Measurements from ENCODE around the gene FOXN1.

FOXN1 gene

GRCh38 chr17:28478712-28479615 is 27.2 kb upstream of the FOXN1 start:
- DNase-seq, result no peak

GRCh38 chr17:28480278-28480677 is 25.9 kb upstream of the FOXN1 start:
- no peak for DNase-seq

- DNase-seq, result no peak
Observed at GRCh38 chr17:28480799-28481571, 25.2 kb upstream of the FOXN1 start.

- DNase-seq, result no peak
Observed at GRCh38 chr17:28482551-28483199, 23.5 kb upstream of the FOXN1 start.

GRCh38 chr17:28484296-28484695 is 21.9 kb upstream of the FOXN1 start:
- no peak for DNase-seq

GRCh38 chr17:28485049-28485448 is 21.1 kb upstream of the FOXN1 start:
- no peak for DNase-seq

- DNase-seq, result no peak
Observed at GRCh38 chr17:28487881-28488532, 18.1 kb upstream of the FOXN1 start.

- no peak for DNase-seq
Observed at GRCh38 chr17:28488533-28489276, 17.4 kb upstream of the FOXN1 start.

GRCh38 chr17:28491286-28491685 is 14.9 kb upstream of the FOXN1 start:
- DNase-seq, result no peak

- no peak for DNase-seq
Observed at GRCh38 chr17:28491860-28492259, 14.3 kb upstream of the FOXN1 start.

GRCh38 chr17:28492352-28493310 is 13.5 kb upstream of the FOXN1 start:
- DNase-seq, result no peak

- no peak for DNase-seq
Observed at GRCh38 chr17:28493460-28493859, 12.7 kb upstream of the FOXN1 start.

GRCh38 chr17:28494445-28495188 is 11.5 kb upstream of the FOXN1 start:
- peak; percentile 63 for DNase-seq

- no peak for DNase-seq
Observed at GRCh38 chr17:28495635-28496034, 10.5 kb upstream of the FOXN1 start.

GRCh38 chr17:28497931-28498330 is 8.2 kb upstream of the FOXN1 start:
- DNase-seq, result no peak

- no peak for DNase-seq
Observed at GRCh38 chr17:28498652-28499363, 7.3 kb upstream of the FOXN1 start.

GRCh38 chr17:28499364-28499664 is 6.8 kb upstream of the FOXN1 start:
- DNase-seq, result no peak

- no peak for DNase-seq
Observed at GRCh38 chr17:28499684-28500357, 6.3 kb upstream of the FOXN1 start.
